Stimulated activated CD8-positive, alpha-beta memory T cell treated with anti-CD3 and anti-CD28 coated beads, Interleukin-7, amount 100 ng/mL, for 4 hours (primary cell): Measurements from ENCODE around the gene KRT7.
"Not testable (repeated sequence)": the region's sequence is repeated elsewhere in the genome, so short reads cannot be mapped to it uniquely, and the experiment has no call there.

Source experiments
- DNase-seq, 2 donors: peaks; one replicate each; pipeline ENCODE4 v3.0.0-alpha.2; 2020; ENCODE audit warnings: low read depth in 2 of 2

KRT7 gene

GRCh38 chr12:52255926-52256583 is 23.0 kb downstream of the KRT7 start:
- DNase-seq: no peak

GRCh38 chr12:52256584-52256935 is 23.5 kb downstream of the KRT7 start:
- DNase-seq: no peak

GRCh38 chr12:52257074-52257551 is 24.1 kb downstream of the KRT7 start:
- no peak for DNase-seq

- DNase-seq: not testable (repeated sequence)
Measured at GRCh38 chr12:52257922-52258321, 24.9 kb downstream of the KRT7 start.

GRCh38 chr12:52258335-52258901 is 25.4 kb downstream of the KRT7 start:
- no peak for DNase-seq

GRCh38 chr12:52259657-52260243 is 26.7 kb downstream of the KRT7 start:
- no peak for DNase-seq

- DNase-seq: no peak
Measured at GRCh38 chr12:52260361-52261207, 27.5 kb downstream of the KRT7 start.

- DNase-seq: no peak
Measured at GRCh38 chr12:52261208-52261484, 28.1 kb downstream of the KRT7 start.

GRCh38 chr12:52262286-52262685 is 29.2 kb downstream of the KRT7 start:
- no peak for DNase-seq

GRCh38 chr12:52263761-52264434 is 30.9 kb downstream of the KRT7 start:
- DNase-seq: no peak

- DNase-seq: no peak
Measured at GRCh38 chr12:52264435-52264825, 31.4 kb downstream of the KRT7 start.

GRCh38 chr12:52266514-52266913 is 33.5 kb downstream of the KRT7 start:
- no peak for DNase-seq

GRCh38 chr12:52267266-52267665 is 34.2 kb downstream of the KRT7 start:
- no peak for DNase-seq

- DNase-seq: no peak
Measured at GRCh38 chr12:52267699-52268098, 34.7 kb downstream of the KRT7 start.

- DNase-seq: no peak
Measured at GRCh38 chr12:52268212-52268611, 35.2 kb downstream of the KRT7 start.

- no peak for DNase-seq
Measured at GRCh38 chr12:52270541-52271070, 37.6 kb downstream of the KRT7 start.

GRCh38 chr12:52271158-52271557 is 38.1 kb downstream of the KRT7 start:
- DNase-seq: no peak

- no peak for DNase-seq
Measured at GRCh38 chr12:52274521-52275120, 41.6 kb downstream of the KRT7 start, which contains the start of gene KRT86. Gene KRT86, plus strand, starts transcription at chr12:52274645. Its CDS starts 27,272 bp downstream, at chr12:52301917.

GRCh38 chr12:52275686-52276085 is 42.6 kb downstream of the KRT7 start:
- DNase-seq: no peak

GRCh38 chr12:52277486-52278245 is 44.6 kb downstream of the KRT7 start:
- no peak for DNase-seq
